Measurements from ENCODE around the gene MOXD1.

Gene MOXD1

GRCh38 chr6:132399376-132400074 is 1.8 kb downstream of the MOXD1 start:
- DNase-seq (ENCODE audit: low spot score) = peak; percentile 28

GRCh38 chr6:132395015-132395597 is 6.2 kb downstream of the MOXD1 start:
- DNase-seq (ENCODE audit: low spot score) = no peak

- DNase-seq (ENCODE audit: low spot score) = no peak
These were observed 8.5 kb downstream of the MOXD1 start for GRCh38 chr6:132392792-132393191.

- no peak for DNase-seq (ENCODE audit: low spot score)
These were observed 9.0 kb downstream of the MOXD1 start for GRCh38 chr6:132392270-132392646.

DNA sequence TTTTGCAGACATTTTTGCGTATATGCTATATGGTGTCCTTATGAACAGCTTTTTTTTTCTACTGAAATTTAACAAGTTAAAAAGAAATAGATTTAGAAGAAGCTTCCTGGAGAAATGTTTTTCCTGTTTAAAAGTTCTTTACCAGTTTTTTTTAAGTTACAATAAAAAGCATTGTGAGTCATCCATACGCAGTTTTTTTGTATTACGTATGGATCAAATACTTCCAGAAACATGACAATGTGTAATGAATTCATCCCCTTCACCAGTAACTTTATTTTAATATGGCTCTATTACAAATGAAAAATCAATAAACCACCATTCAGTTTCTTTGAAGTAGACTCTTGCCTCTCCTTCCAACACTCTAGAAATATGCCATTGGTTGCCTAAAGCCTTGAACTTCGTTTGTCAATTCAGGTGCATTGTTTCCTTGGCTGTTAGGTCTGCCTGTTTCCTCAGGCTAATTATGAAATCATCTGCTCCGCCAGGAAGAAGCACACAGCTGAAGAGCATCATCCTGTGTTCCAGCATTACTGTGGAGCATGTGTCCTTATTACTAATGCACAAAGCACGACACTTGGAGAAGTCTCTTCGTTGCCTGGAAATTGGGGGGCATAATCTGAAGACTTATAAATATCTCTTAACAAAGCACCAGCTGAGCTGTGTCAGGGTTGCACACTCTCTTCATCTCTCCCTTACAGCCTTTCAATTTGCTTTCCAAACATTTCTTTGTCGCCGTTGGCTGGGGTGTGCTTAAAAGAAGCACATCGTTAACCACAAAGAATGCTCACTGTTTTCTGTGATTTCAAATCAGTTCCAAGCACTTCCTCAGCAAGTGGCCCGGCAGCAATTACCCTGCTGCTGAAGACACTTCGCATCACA is 9.6 kb downstream of the MOXD1 start:
- peak; percentile 74 for DNase-seq (ENCODE audit: low spot score)

GRCh38 chr6:132390451-132390850 is 10.8 kb downstream of the MOXD1 start:
- DNase-seq (ENCODE audit: low spot score) = no peak

- no peak for DNase-seq (ENCODE audit: low spot score)
These were observed 11.3 kb downstream of the MOXD1 start for GRCh38 chr6:132390017-132390416.

DNA sequence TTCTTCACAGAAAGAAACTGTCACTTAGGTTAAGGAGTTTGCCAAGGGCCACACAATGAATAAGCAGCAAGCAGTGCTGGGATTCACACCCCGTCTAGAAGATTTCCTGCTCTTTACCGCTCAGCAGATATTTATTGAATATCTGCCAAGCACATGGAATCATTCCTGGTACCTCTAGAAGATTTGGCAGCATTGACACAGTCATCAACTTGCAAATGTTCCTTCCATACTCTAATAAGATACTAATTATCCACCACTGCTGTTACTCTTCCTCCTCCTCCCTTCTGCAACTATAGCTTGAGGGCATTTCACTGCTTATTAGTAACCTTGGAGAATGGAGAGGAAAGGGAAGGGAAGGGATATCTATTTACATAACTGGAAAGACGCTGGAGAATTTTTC is 13.0 kb downstream of the MOXD1 start:
- DNase-seq (ENCODE audit: low spot score) = no peak

DNA sequence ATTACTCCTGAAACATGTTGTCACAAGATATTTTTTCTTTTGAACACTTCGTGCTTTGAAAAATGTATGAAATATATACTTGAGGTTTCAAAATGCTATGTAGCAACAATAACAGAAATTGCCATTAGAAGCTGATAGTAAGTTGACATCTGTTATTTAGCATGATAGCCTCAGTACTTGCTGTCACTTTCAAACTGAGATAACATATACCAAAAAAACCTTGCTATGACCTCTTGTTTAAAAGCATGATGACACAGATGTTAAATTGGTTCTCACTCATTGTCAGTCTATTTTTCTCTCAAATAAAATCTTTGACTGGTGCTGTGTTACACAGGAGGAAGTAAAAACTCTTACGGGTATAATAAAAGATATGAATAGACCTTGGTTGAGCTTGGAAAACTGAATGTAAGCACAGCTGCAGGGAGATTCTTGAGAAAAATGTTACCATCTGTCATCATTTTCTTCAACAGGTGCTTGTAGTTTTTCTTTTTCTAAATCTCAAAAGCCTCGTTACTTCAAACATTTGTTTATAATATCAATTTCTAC is 18.6 kb downstream of the MOXD1 start:
- no peak for DNase-seq (ENCODE audit: low spot score)

DNA sequence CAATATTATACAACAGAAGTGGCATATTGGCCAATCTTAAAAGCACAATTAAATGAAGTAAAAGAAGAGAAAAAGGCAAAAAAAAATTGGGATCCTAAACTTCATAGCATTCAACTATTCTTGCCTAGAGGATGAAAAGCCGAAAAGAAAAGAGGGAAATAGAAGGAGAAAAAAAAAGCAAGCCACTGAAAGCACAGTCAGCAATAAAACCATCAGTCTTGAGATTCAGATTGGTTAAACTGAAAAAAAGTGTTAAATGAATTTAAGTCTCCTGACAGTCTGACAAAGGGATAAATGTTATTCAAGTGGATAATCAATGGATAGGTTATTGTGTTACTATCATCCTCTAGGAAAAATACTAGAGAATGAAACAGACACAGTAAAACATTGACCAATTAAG is 19.9 kb downstream of the MOXD1 start:
- no peak for DNase-seq (ENCODE audit: low spot score)

DNA sequence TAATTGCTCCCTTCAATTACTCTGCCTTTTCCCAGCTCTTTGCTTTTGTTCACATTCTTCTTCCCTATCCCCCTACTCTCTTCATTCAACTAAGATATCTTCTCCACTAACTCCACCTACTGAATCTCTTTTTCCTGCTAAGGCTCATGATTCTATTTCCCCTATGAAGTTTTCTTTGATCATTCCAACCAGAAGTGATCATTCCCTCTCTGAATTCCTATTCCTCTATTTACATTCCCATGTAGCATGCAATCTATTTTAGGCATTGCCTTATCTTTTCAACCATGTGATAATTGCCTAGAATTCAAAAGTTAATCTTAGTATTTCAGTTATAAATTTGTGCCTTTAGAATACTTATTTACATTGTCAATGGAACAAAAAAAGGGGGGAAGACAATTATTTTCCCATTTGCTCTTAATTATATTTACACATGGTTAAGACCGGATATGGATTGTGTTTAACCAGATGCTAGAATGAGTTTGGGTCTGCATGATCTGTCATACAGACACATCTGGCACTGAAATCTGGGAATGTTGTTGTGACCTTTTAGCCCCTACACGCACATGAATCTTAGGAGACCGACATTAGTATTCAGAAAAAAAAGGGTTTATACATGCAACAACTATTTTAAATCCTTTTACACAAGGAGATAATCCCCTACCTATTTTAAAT is 20.8 kb downstream of the MOXD1 start:
- no peak for DNase-seq (ENCODE audit: low spot score)

DNA sequence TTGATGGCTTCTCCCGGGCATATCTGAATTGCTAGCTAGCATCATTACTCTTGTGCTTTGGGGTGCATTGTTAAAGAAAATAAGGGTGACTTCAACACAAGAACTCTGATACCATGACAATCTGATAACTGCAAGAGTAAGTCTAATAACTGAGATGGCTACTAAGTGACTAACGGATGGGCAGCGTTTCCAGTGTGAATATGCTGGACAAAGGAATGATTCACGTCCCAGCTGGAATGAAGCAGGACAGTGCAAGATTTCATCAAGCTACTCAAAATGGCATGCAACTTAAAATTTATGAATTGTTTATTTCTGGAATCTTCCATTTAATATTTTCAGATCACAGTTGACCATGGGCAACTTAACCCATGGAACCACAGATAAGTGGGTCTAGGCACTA is 31.7 kb downstream of the MOXD1 start:
- peak; percentile 20 for DNase-seq (ENCODE audit: low spot score)

- no peak for DNase-seq (ENCODE audit: low spot score)
These were observed 32.3 kb downstream of the MOXD1 start for GRCh38 chr6:132368916-132369481.

- peak; percentile 9 for DNase-seq (ENCODE audit: low spot score)
These were observed 35.9 kb downstream of the MOXD1 start for GRCh38 chr6:132365281-132365907.

DNA sequence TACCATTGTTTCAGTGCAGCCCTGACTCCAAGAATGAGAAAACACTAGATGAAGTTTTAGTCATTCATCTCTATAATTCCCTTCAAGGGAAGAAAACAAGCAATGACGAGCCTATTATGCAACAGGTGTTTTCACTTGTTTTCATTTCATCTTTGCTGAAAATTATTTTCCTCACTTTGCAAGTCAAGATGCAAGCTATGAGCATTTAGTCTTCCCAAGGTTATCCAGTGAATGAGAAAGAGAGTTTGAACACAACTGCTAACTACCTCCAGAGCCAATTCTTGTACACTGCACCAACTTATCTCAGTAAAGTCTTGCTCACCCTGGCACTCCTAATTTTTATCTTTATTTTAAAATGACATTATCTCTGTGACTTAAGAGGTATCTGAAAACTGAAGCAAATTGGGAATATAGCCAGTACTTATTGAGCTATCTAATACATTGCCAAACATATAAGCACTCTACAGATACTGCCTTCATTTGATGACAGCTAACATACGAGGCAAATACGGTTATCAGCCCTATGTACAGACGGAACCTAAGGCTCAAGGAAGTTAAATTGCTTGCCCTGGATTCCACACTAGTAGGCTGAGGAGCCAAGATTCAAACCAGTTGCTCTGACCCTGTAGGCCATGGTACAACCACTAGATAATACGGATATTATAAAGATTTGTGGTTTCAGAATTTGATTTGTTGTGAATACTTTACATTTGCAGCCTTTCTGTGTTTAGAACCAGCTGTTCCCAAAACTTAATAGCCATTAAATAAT is 36.8 kb downstream of the MOXD1 start:
- no peak for DNase-seq (ENCODE audit: low spot score)

DNA sequence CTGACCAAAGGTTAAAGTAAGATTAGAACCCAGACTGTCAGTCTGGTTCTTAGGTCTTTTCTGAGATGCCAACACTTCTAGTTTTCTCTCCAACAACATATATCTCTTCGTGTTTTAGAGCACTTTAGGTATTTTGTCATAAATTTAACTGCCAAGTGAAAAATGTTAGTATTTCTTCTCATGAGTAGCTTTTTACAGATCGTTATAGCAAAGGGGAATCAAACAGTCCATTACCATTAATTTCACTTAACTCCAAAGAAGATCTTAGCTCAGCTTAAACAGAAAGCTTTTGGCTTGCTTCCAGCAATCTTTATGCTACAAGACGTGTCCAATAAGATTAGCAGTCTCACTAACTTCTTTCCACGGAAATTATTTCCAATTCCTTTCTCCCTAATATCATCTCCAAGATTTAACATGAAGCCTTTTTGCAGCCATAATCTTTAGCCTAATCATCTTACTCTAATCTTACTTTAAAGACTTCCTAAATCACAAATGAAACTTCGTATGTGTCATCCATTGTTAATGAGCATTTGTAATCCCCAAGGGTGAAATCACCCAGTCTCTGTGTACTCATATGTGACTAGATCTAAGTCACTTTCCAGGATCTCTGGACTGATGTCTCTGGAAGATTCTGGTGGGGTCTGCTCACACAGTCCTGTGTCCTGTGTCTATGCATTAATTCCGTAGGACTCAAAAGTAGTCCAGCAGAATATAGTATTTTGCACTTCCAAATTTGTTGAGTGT is 38.7 kb downstream of the MOXD1 start:
- DNase-seq (ENCODE audit: low spot score) = no peak

DNA sequence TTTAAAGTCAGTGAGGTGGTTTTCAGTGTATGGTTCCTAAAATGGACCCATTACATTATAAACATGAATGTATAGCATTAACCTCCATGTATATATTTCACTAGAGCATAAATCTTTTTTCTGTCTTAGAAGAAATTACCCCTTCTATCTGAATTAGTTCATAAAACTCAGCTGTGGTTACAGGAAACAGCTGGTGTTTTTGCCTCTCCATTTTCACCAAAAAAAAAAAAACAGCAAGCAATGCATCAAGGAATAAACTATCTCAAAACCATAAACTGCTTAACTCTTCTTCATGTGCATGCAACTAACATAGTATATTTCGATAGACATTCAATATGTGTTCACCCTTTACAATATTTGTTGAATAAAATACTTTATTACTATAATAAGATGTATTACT is 40.2 kb downstream of the MOXD1 start:
- no peak for DNase-seq (ENCODE audit: low spot score)

GRCh38 chr6:132359886-132360285 is 41.4 kb downstream of the MOXD1 start:
- no peak for DNase-seq (ENCODE audit: low spot score)

- no peak for DNase-seq (ENCODE audit: low spot score)
These were observed 44.2 kb downstream of the MOXD1 start for GRCh38 chr6:132357120-132357519.

All from AG08396 (cell line).